ENCODE results near the gene COX5A.

The COX5A gene

DNA sequence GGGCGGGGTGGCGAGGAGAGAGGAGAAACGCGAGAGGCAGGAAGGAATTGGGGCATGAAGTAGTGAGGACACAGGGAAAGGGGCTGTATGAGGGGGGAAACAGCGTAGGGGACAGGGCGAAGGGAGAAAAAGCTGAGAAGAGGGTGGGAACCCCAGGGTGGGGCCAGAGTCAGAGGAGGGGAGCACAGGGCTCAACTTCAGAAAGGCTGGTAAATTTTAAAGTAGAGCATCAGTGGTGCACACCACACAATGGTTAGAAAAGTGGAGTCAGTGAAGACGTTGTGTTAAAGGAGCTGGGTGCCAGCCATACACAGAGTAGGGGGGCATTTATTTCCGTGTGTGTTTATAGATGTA, 21.7 kb upstream of the COX5A start:
- no peak for DNase-seq
- no peak for TF ChIP-seq GATA1 (IDR thresholded peaks at IDR 0.05; ENCODE audit: low read depth, low read length)
- TF ChIP-seq POLR2A (IDR thresholded peaks at IDR 0.05; ENCODE audit: low read length) = no peak

GRCh38 chr15:74958908-74959585, 21.2 kb upstream of the COX5A start:
- no peak for DNase-seq

DNA sequence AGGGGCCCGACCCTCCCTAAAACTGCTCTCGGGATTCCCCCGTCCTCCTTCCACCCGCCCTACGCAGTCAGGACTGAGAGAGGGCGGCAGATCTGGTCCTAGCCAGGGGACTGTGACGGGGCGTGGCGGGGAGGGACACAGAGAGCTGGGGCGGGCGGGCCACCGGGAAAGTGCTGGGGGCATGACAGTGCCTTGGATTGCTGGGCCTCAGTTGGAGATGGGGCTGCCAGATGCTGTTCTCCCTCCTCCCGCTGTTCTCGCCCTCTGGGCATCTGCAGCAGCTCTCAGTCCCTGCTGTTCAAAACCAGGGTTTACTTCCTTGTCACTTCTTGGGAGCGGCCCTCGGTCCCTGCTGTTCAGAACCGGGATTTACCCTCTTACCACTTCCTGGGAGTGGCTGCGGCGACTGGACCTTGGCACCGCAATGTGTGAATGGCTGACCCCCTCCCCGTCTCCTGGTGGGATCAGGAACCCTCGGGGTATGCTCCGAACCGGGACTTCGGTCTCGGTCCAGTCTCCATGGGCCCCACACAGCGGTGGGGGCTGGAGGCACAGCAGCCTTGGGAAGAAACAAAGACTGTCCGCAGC, 20.5 kb upstream of the COX5A start:
- TF ChIP-seq GATA1 (IDR thresholded peaks at IDR 0.05; ENCODE audit: low read depth, low read length) (no peak), POLR2A (IDR thresholded peaks at IDR 0.05; ENCODE audit: low read length) (no peak)
- no peak for DNase-seq

More at GRCh38 chr15:74958908-74959585, 21.2 kb upstream of the COX5A start:
- no peak for TF ChIP-seq GATA1 (IDR thresholded peaks at IDR 0.05; ENCODE audit: low read depth, low read length)
- no peak for TF ChIP-seq POLR2A (IDR thresholded peaks at IDR 0.05; ENCODE audit: low read length)

GRCh38 chr15:74957476-74958035, 19.7 kb upstream of the COX5A start:
- no peak for DNase-seq

DNA sequence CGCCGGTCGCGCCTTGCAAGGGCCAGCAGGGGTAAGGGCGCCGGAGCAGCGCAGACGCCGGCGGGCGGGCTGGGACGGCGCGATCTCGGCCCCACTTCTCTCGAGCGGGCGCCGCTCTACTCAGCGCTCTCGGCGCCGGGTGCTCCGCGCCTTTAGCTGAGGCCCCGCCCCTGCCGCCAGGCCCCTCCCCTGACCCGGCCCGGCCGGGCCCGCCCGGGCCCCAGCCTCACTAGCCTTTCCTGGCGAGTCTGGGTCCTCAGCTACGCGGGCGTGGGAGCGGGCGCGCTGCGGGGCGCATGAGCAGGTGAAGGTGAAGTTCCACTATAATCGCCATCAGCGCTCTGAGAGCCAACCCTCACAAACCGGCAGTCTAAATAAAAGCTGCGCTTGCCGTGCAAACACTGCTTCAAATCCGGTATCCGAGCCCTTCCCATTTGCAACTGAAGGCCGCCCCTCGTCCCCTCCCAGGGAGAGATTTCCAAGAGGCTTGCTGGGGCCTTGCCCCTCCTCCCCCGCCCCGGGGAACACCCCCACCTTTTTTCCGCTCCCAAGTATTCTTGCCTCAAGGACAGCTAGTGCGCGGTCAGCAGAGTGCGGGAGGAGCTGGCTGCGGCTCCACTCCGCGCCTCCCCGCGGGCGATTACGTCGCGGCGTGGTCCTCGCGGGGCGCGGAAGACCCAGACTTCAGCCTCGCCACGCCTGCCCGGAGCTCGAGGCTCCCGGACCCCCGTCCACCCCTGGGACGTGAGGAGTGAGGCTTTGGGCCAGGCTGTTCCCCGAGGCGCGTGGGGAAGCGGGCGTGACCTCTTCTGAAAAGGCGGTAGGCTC, 19.0 kb upstream of the COX5A start, which contains the start of gene RPP25:
Gene RPP25 (minus strand): TSS at position 125 of the 828 bp plus-strand sequence. CDS start 189 bp downstream, outside the sequence.
- TF ChIP-seq GATA1 (IDR thresholded peaks at IDR 0.05; ENCODE audit: low read depth, low read length) (no peak), POLR2A (IDR thresholded peaks at IDR 0.05; ENCODE audit: low read length) (peak; percentile 25)
- DNase-seq = peak; percentile 62 to 70

More at GRCh38 chr15:74957476-74958035, 19.7 kb upstream of the COX5A start:
- TF ChIP-seq GATA1 (IDR thresholded peaks at IDR 0.05; ENCODE audit: low read depth, low read length) = no peak

GRCh38 chr15:74955796-74956647, 18.1 kb upstream of the COX5A start:
- peak; percentile 84 for DNase-seq
- TF ChIP-seq GATA1 (IDR thresholded peaks at IDR 0.05; ENCODE audit: low read depth, low read length) (no peak), POLR2A (IDR thresholded peaks at IDR 0.05; ENCODE audit: low read length) (no peak)

DNA sequence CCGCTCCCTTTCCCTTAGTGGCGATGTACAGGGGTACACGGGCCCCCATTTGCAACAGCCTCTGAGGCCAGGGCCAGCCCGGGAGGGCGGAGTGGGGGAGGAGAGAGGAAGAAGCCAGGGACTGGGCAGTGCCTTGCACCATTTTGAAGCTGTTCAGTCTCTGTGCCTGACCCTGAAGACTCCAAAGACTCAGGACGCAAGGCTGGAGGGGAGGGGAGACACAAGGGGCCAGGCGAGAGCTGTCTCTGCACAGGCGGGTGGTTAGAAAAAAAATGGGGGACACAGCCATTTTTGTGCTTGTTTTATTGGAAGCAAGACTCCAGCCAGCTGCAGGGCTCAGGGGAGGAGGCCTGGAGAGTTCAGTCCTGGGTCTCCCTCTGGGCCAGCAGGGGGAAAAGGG, 17.1 kb upstream of the COX5A start:
- TF ChIP-seq POLR2A (IDR thresholded peaks at IDR 0.05; ENCODE audit: low read length) (no peak), GATA1 (IDR thresholded peaks at IDR 0.05; ENCODE audit: low read depth, low read length) (no peak)
- no peak for DNase-seq

GRCh38 chr15:74954515-74954914, 16.6 kb upstream of the COX5A start:
- TF ChIP-seq GATA1 (IDR thresholded peaks at IDR 0.05; ENCODE audit: low read depth, low read length) (peak; percentile 98), POLR2A (IDR thresholded peaks at IDR 0.05; ENCODE audit: low read length) (no peak)
- DNase-seq = peak; percentile 93 to 95

DNA sequence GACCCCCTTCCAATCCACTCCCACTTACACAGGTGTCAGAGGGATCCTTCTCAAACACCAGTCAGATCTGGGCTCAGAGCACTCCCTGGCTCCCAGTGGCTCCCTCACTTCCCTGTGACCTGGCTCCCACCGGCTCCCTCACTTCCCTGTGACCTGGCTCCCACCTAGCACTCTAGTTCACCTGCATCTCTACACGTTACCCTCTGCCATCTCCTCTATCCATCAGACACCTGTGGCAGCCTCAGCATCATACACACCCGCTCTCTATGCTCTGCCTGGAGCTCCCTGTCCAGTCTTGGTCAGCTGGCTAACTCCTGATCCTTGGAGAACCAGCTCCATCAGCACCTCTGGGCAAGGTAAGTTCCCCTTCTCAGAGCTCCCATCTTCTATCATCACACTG, 13.1 kb upstream of the COX5A start:
- no peak for DNase-seq
- TF ChIP-seq GATA1 (IDR thresholded peaks at IDR 0.05; ENCODE audit: low read depth, low read length) (no peak), POLR2A (IDR thresholded peaks at IDR 0.05; ENCODE audit: low read length) (no peak)

DNA sequence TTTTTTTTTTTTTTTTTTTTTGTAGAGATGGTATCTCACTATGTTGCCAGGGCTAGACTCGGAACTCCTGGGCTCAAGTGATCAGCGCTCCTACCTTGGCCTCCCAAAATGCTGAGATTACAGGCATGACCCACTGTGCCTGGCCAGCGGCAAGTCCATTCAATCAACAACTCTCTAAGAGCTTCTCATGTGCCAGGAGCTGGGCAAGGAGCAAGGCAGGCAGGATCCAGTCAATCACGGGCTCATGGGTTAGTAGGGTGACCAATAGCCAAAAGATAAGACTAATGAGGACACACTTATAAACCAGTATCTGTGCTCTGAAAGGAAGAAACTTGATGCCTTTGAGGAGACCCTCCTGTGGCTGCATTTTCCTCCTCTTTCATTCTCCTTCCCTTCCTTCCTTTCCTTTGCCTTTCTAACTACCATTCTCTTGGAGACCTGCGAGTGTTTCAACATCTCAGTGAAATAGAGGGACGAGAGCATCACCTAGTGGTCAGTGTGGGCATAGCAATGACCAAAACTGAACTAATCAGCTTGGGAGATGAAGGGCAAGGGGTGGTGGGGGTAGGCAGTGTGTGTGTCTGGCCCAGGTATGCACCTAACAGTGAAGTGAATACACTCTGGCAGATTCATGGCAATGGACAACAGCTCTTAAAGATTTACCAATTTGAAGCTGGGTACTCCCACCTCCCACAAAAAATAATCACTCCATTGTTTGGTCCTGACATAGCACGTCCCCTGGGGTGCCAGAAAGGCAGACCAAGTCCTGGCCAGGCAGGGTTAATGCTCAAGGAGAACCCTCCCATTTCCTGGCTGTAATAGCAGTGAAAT, 12.4 kb upstream of the COX5A start:
- peak; percentile 75 to 90 for DNase-seq
- TF ChIP-seq POLR2A (IDR thresholded peaks at IDR 0.05; ENCODE audit: low read length) = no peak

- DNase-seq = no peak
- TF ChIP-seq GATA1 (IDR thresholded peaks at IDR 0.05; ENCODE audit: low read depth, low read length) (no peak), POLR2A (IDR thresholded peaks at IDR 0.05; ENCODE audit: low read length) (no peak)
Observed at GRCh38 chr15:74937272-74937589, 642 bp downstream of the COX5A start.

DNA sequence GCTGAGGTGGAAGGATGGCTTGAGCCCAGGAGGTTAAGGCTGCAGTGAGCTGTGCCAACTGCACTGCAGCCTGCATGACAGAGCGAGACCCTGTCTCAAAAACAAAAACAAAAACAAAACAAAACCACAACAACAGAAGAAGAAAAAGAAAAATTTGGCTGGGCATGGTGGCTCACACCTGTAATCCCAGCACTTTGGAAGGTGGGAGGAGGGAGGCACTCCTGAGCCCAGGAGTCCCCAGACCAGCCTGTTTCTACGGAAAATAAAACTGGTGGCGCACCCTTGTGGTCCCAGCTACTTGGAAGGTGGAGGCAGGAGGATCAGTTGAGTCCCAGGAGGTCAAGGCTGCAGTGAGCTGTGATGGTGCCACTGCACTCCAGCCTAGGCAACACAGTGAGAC, 2.7 kb downstream of the COX5A start:
- peak; percentile 14 to 18 for DNase-seq

DNA sequence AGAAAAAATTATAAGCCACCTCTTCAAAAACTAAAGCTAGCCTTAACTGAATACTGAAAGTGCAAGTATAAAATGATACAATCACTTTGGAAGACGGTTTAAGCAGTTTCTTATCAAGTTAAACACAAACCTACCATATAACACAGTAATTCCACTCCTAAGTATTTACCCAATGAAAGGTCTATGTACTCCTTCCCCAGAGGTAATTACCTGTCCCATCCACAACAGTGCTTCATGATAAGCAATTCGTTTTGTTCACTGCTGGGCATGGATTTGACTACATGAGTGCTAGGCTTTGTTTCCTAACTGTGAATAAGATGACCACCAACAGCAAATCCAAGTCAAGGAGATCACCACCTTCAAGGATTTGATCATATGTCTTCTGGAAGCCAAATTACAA, 4.3 kb downstream of the COX5A start:
- no peak for DNase-seq
- no peak for TF ChIP-seq POLR2A (IDR thresholded peaks at IDR 0.05; ENCODE audit: low read length)
- no peak for TF ChIP-seq GATA1 (IDR thresholded peaks at IDR 0.05; ENCODE audit: low read depth, low read length)

All from erythroblast (primary cell).